NCI-H187 (cell line): ENCODE results near the gene TEX54.
"Not testable (repeated sequence)": the region's sequence is repeated elsewhere in the genome, so short reads cannot be mapped to it uniquely, and the experiment has no call there.

ENCODE experiments used
- DNase-seq, 2 experiments: peaks; one replicate each; lab custom pipeline; 2025; lab: John Stamatoyannopoulos, UW

TEX54 gene

GRCh38 chr11:62855571-62856332 lies 23.1 kb upstream of the TEX54 start:
- DNase-seq, result peak; percentile 93 to 95

GRCh38 chr11:62854825-62855570 lies 22.4 kb upstream of the TEX54 start:
- no peak for DNase-seq

- no peak for DNase-seq
These were observed 21.6 kb upstream of the TEX54 start for GRCh38 chr11:62854013-62854824.

- no peak for DNase-seq
These were observed 20.8 kb upstream of the TEX54 start for GRCh38 chr11:62853279-62853965.

- DNase-seq, result no peak
These were observed 20.0 kb upstream of the TEX54 start for GRCh38 chr11:62852523-62853188.

GRCh38 chr11:62851807-62852522 lies 19.3 kb upstream of the TEX54 start:
- no peak for DNase-seq

GRCh38 chr11:62850911-62851806 lies 18.5 kb upstream of the TEX54 start:
- DNase-seq, result no peak

- no peak for DNase-seq
These were observed 15.2 kb upstream of the TEX54 start for GRCh38 chr11:62847767-62848314.

GRCh38 chr11:62846177-62846576 lies 13.5 kb upstream of the TEX54 start:
- DNase-seq, result no peak

GRCh38 chr11:62844154-62844553 lies 11.5 kb upstream of the TEX54 start:
- no peak for DNase-seq

- DNase-seq, result no peak
These were observed 10.8 kb upstream of the TEX54 start for GRCh38 chr11:62843466-62843865.

- DNase-seq, result not testable (repeated sequence)
These were observed 10.2 kb upstream of the TEX54 start for GRCh38 chr11:62842891-62843290.

- DNase-seq, result peak in 1 of 2 experiments; percentile 63
These were observed 9.6 kb upstream of the TEX54 start for GRCh38 chr11:62842171-62842741.

GRCh38 chr11:62841361-62842170 lies 8.9 kb upstream of the TEX54 start:
- DNase-seq, result peak; percentile 85 to 93

GRCh38 chr11:62840721-62841360 lies 8.2 kb upstream of the TEX54 start:
- DNase-seq, result not testable (repeated sequence)

- peak; percentile 76 for DNase-seq
These were observed 6.7 kb upstream of the TEX54 start, which contains the start of gene WDR74 for GRCh38 chr11:62839050-62839945. WDR74 (minus strand) TSS chr11:62839590; CDS start chr11:62839570, 20 bp downstream.
